Body of pancreas (tissue), 4 donors: Measurements from ENCODE around the gene STRBP. TPM values are rescaled to one million over a fixed set of nuclear protein-coding genes. Genes with fewer than 3 reads are reported as not detected.

Source experiments
- ATAC-seq: fragments of 150-250 bp; one replicate; pipeline ENCODE4 v1.9.1; 2016
- DNase-seq, 4 donors: peaks; one replicate each; pipeline ENCODE4 v3.0.0-alpha.2; 2019
- H3K27ac ChIP-seq, 4 donors: fragments of 200-600 bp; sonication (generic); 1 replicate in 3 of 4; 2 replicates in 1 of 4; pipeline versions ENCODE4 v1.5.1 to v1.6.1; 2016 to 2019; ENCODE audit warnings: mild to moderate bottlenecking in 1 of 4, mixed read lengths in 1 of 4, moderate library complexity in 1 of 4
- H3K27me3 ChIP-seq, 2 donors: fragments of 200-600 bp; sonication (generic); one replicate each; pipeline ENCODE4 v1.6.0; 2016; ENCODE audit warnings: mild to moderate bottlenecking in 1 of 2
- H3K36me3 ChIP-seq, 2 donors: fragments of 200-600 bp; sonication (generic); replicated peaks in 1 of 2; 2 replicates each; pipeline ENCODE4 v1.5.1; 2016; ENCODE audit warnings: low read depth in 2 of 2; ENCODE audit not compliant: insufficient read depth in 1 of 2
- H3K4me1 ChIP-seq: fragments of 200-600 bp; sonication (generic); one replicate; pipeline ENCODE4 v1.6.0; 2016
- H3K4me3 ChIP-seq, 2 donors: fragments of 200-600 bp; sonication (generic); 1 replicate in 1 of 2; 2 replicates in 1 of 2; pipeline ENCODE4 v1.5.1; 2016 to 2019
- H3K9me3 ChIP-seq, 3 donors: fragments of 200-600 bp; sonication (generic); 1 replicate in 2 of 3; 2 replicates in 1 of 3; pipeline ENCODE4 v1.5.1; 2016
- CTCF ChIP-seq, 7 experiments: fragments of 450-650 bp in 4 of 7; fragments of 200-600 bp in 3 of 7; sonication (generic) in 3 of 7; IDR thresholded peaks; one replicate each; pipeline ENCODE4 v1.5.1; 2016 to 2019; ENCODE audit warnings: antibody characterized with exemption in 7 of 7
- POLR2A ChIP-seq, 3 donors: fragments of 450-650 bp; IDR thresholded peaks; one replicate each; pipeline ENCODE4 v1.6.1; 2016; ENCODE audit warnings: antibody characterized with exemption in 3 of 3, mild to moderate bottlenecking in 2 of 3
- WGBS, 2 donors: methylation state at CpG; one replicate each; pipeline ENCODE4 v1.1.5; 2017; 5-methylcytosine and 5-hydroxymethylcytosine counted together
- intact Hi-C: fragments of 100-400 bp; cut with DNase I; formaldehyde crosslinking; loops from one replicate; pipeline ENCODE4 v1.15.1; 2023
- total RNA-seq, 2 donors: library from RNA; depleted of rRNA; stranded (reverse); fragments of >200 nt; gene quantifications; one replicate each; pipeline ENCODE4 v1.1.0, GENCODE V29; 2016

The STRBP gene
- total RNA-seq, 2 donors from 2014 or later: 11.5 to 13.5 TPM

GRCh38 chr9:123097430-123098095 lies 170.8 kb downstream of the STRBP start:
- no peaks in the 10 kb centered on the region for H3K9me3 ChIP-seq
- H3K4me1 ChIP-seq: no peaks in the 10 kb centered on the region
- H3K4me3 ChIP-seq: no peak overlapping the region
- no peak for DNase-seq
- H3K27ac ChIP-seq: no peak overlapping the region
- intact Hi-C loops: no loop called here
- H3K36me3 ChIP-seq: peaks cover 13 to 26% of the 10 kb centered on the region in 2 donors
- 96 to 98% methylated on average over 3 of the region's 3 CpGs for WGBS, 2 donors
- no peaks in the 10 kb centered on the region for H3K27me3 ChIP-seq
- TF ChIP-seq POLR2A (IDR thresholded peaks at IDR 0.05) (no peak), CTCF (IDR thresholded peaks at IDR 0.05) (no peak)
- ATAC-seq: no peak

- intact Hi-C loops: no loop called here
- ATAC-seq (no peak), DNase-seq (no peak)
- no peak for TF ChIP-seq CTCF (IDR thresholded peaks at IDR 0.05)
- TF ChIP-seq POLR2A (IDR thresholded peaks at IDR 0.05): no peak
- H3K4me1 ChIP-seq: no peaks in the 10 kb centered on the region
- H3K36me3 ChIP-seq: peaks cover 13 to 29% of the 10 kb centered on the region in 2 donors
- H3K27ac ChIP-seq: no peak overlapping the region
- H3K27me3 ChIP-seq: no peaks in the 10 kb centered on the region
- no peaks in the 10 kb centered on the region for H3K9me3 ChIP-seq
- WGBS, 2 donors: 72 to 81% methylated on average over 3 of the region's 3 CpGs
- H3K4me3 ChIP-seq: no peak overlapping the region
These were observed 171.4 kb downstream of the STRBP start for GRCh38 chr9:123096987-123097386.

- Histone ChIP-seq H3K27me3 (no peaks in the 10 kb centered on the region), H3K36me3 (peaks cover 6 to 31% of the 10 kb centered on the region in 2 donors), H3K27ac (no peak overlapping the region), H3K9me3 (no peaks in the 10 kb centered on the region), H3K4me3 (no peak overlapping the region), H3K4me1 (no peaks in the 10 kb centered on the region)
- ATAC-seq (no peak), DNase-seq (no peak)
- TF ChIP-seq CTCF (IDR thresholded peaks at IDR 0.05): no peak
- intact Hi-C loops: no loop called here
- WGBS, 2 donors: 86% methylated on average over 3 of the region's 3 CpGs
These were observed 175.2 kb downstream of the STRBP start for GRCh38 chr9:123093141-123093540.

- H3K27me3 ChIP-seq: no peaks in the 10 kb centered on the region
- H3K27ac ChIP-seq: no peak overlapping the region
- no peak overlapping the region for H3K4me3 ChIP-seq
- WGBS, 2 donors: 87 to 100% methylated on average over 2 of the region's 2 CpGs
- no peak for DNase-seq
- intact Hi-C loops: no loop called here
- TF ChIP-seq POLR2A (IDR thresholded peaks at IDR 0.05) (no peak), CTCF (IDR thresholded peaks at IDR 0.05) (no peak)
- no peaks in the 10 kb centered on the region for H3K9me3 ChIP-seq
- ATAC-seq: no peak
- peaks cover 0 to 17% of the 10 kb centered on the region in 2 donors for H3K36me3 ChIP-seq
- no peaks in the 10 kb centered on the region for H3K4me1 ChIP-seq
These were observed 176.9 kb downstream of the STRBP start for GRCh38 chr9:123091459-123091858.

- no peak overlapping the region for H3K4me3 ChIP-seq
- no peak overlapping the region for H3K27ac ChIP-seq
- DNase-seq (no peak), ATAC-seq (no peak)
- peaks cover 0 to 17% of the 10 kb centered on the region in 2 donors for H3K36me3 ChIP-seq
- WGBS, 2 donors: 85 to 87% methylated on average over 2 of the region's 2 CpGs
- H3K9me3 ChIP-seq: no peaks in the 10 kb centered on the region
- no peaks in the 10 kb centered on the region for H3K27me3 ChIP-seq
- intact Hi-C loops: no loop called here
- no peaks in the 10 kb centered on the region for H3K4me1 ChIP-seq
- TF ChIP-seq POLR2A (IDR thresholded peaks at IDR 0.05) (no peak), CTCF (IDR thresholded peaks at IDR 0.05) (no peak)
These were observed 177.4 kb downstream of the STRBP start for GRCh38 chr9:123090956-123091355.
